OCI-LY7 (cell line): ENCODE data around the gene SCGN. TPM values are rescaled to one million over a fixed set of nuclear protein-coding genes. Genes with fewer than 3 reads are reported as not detected.

Experiments used
- BruUV-seq: library from RNA; stranded (reverse); fragments of 400-500 nt; replicated peaks from 2 replicates; lab custom pipeline; 2021; lab: Mats Ljungman, UMichigan
- CTCF ChIA-PET: fragments of 300-600 bp; sonication (Branson Sonifier 250); formaldehyde crosslinking; loops from one replicate; lab custom pipeline; 2022; ENCODE audit warnings: antibody characterized with exemption; ENCODE audit not compliant: unreplicated experiment; lab: Charles Lee
- POLR2A ChIA-PET: fragments of 300-600 bp; sonication (Branson Sonifier 250); formaldehyde crosslinking; loops from one replicate; lab custom pipeline; 2022; ENCODE audit warnings: antibody characterized with exemption; lab: Charles Lee
- DNase-seq: peaks from one replicate; pipeline ENCODE4 v3.0.0-alpha.2; 2015; ENCODE audit warnings: low spot score
- H2AFZ ChIP-seq: fragments of 200-600 bp; sonication (generic), shearing (Covaris generic); 2 replicates; pipeline ENCODE4 v1.6.1; 2014; ENCODE audit warnings: mild to moderate bottlenecking, antibody characterized with exemption, low read length, moderate library complexity
- H3K27ac ChIP-seq: fragments of 200-600 bp; sonication (generic); 2 replicates; pipeline ENCODE4 v1.5.1; 2014; ENCODE audit warnings: mixed run types, low read depth, mild to moderate bottlenecking, moderate library complexity, low read length, inconsistent platforms; ENCODE audit not compliant: poor library complexity, severe bottlenecking
- H3K36me3 ChIP-seq: fragments of 200-600 bp; sonication (generic); 2 replicates; pipeline ENCODE4 v1.6.1; 2014; ENCODE audit warnings: mild to moderate bottlenecking, antibody characterized with exemption, low read length, moderate library complexity, mixed read lengths; ENCODE audit not compliant: insufficient read depth
- H3K4me1 ChIP-seq: fragments of 200-600 bp; sonication (generic); 2 replicates; pipeline ENCODE4 v1.5.1; 2014; ENCODE audit warnings: mild to moderate bottlenecking, low read length; ENCODE audit not compliant: insufficient read depth, poor library complexity, severe bottlenecking
- H3K4me2 ChIP-seq: fragments of 200-600 bp; sonication (generic); 2 replicates; pipeline ENCODE4 v1.6.1; 2014; ENCODE audit warnings: mild to moderate bottlenecking, low read length
- H3K4me3 ChIP-seq: fragments of 200-600 bp; sonication (generic); 2 replicates; pipeline ENCODE4 v1.5.1; 2014; ENCODE audit warnings: mild to moderate bottlenecking, low read depth, low read length; ENCODE audit not compliant: poor library complexity, severe bottlenecking
- H3K79me2 ChIP-seq: fragments of 200-600 bp; sonication (generic); 2 replicates; pipeline ENCODE4 v1.6.1; 2016; ENCODE audit warnings: low read depth, mild to moderate bottlenecking, low read length, moderate library complexity, mixed read lengths; ENCODE audit not compliant: insufficient read depth
- H3K9me2 ChIP-seq: fragments of 200-600 bp; sonication (generic); 2 replicates; pipeline ENCODE4 v1.6.1; 2016; ENCODE audit warnings: mild to moderate bottlenecking, low read length, mixed read lengths; ENCODE audit not compliant: insufficient read depth
- H3K9me3 ChIP-seq: fragments of 200-600 bp; sonication (generic); 2 replicates; pipeline ENCODE4 v1.6.1; 2014; ENCODE audit warnings: mild to moderate bottlenecking, mixed run types, low read length, mixed read lengths
- H4K20me1 ChIP-seq: fragments of 200-600 bp; sonication (generic); 2 replicates; pipeline ENCODE4 v1.6.1; 2014; ENCODE audit warnings: mild to moderate bottlenecking, antibody characterized with exemption, low read length, moderate library complexity, mixed read lengths; ENCODE audit not compliant: insufficient read depth
- CTCF ChIP-seq: fragments of 200-600 bp; sonication (generic); conservative IDR thresholded peaks from 2 replicates; pipeline ENCODE4 v1.5.1; 2014; ENCODE audit warnings: mild to moderate bottlenecking, antibody characterized with exemption, low read length, moderate library complexity, mixed read lengths
- EZH2phosphoT487 ChIP-seq: fragments of 200-600 bp; sonication (generic); IDR thresholded peaks from 2 replicates; pipeline ENCODE4 v1.6.1; 2018; ENCODE audit warnings: low read depth, borderline replicate concordance, mild to moderate bottlenecking, mixed run types, antibody characterized with exemption, low read length, moderate library complexity, mixed read lengths
- intact Hi-C: fragments of 100-400 bp; cut with micrococcal nuclease; formaldehyde crosslinking; loops from one replicate; pipeline ENCODE4 v1.10.0; 2022; ENCODE audit not compliant: unreplicated experiment
- total RNA-seq, 2 experiments: library from RNA; depleted of rRNA in 1 of 2; stranded (reverse); fragments of >200 nt in 1 of 2; shearing (Covaris generic) in 1 of 2; gene quantifications; 2 replicates each; pipeline ENCODE4 v1.2.3, GENCODE V29; 2014 to 2022

The SCGN gene
- total RNA-seq, 2 experiments from 2014 or later, result not detected

GRCh38 chr6:25639653-25640052, 12.4 kb upstream of the SCGN start:
- no peak for DNase-seq
- Histone ChIP-seq H3K9me3 (no peaks in the 10 kb centered on the region), H3K4me2 (no peak overlapping the region), H3K4me3 (no peak overlapping the region), H3K4me1 (no peaks in the 10 kb centered on the region), H3K79me2 (no peaks in the 10 kb centered on the region), H3K9me2 (no peaks in the 10 kb centered on the region), H3K27ac (no peak overlapping the region), H4K20me1 (no peaks in the 10 kb centered on the region), H3K36me3 (no peaks in the 10 kb centered on the region), H2AFZ (no peak overlapping the region)
- intact Hi-C loops, result no loop called here
- ChIA-PET CTCF (no interaction called here), POLR2A (no interaction called here)
- TF ChIP-seq EZH2phosphoT487 (no peak), CTCF (no peak)
- no TSS peak for BruUV-seq

- POLR2A ChIA-PET, result interaction anchor here (1.2 kb wide), 1 partner anchor 30 kb away, joined by 3 read pairs; no protein-coding TSS in a partner anchor
These were observed 11.6 kb upstream of the SCGN start for GRCh38 chr6:25640446-25640845.

More at GRCh38 chr6:25640446-25640845, 11.6 kb upstream of the SCGN start:
- H3K4me3 ChIP-seq, result no peak overlapping the region
- intact Hi-C loops, result no loop called here
- no peaks in the 10 kb centered on the region for H3K9me2 ChIP-seq
- H3K4me2 ChIP-seq, result no peak overlapping the region
- no peaks in the 10 kb centered on the region for H4K20me1 ChIP-seq
- no peak overlapping the region for H3K27ac ChIP-seq
- no peak for TF ChIP-seq CTCF
- no peak for TF ChIP-seq EZH2phosphoT487
- H3K4me1 ChIP-seq, result no peaks in the 10 kb centered on the region
- CTCF ChIA-PET, result no interaction called here
- DNase-seq, result no peak
- H3K9me3 ChIP-seq, result no peaks in the 10 kb centered on the region
- H2AFZ ChIP-seq, result no peak overlapping the region
- no TSS peak for BruUV-seq
- H3K36me3 ChIP-seq, result no peaks in the 10 kb centered on the region
- no peaks in the 10 kb centered on the region for H3K79me2 ChIP-seq
